ENCODE results near the gene ACOT8.

ACOT8 gene

GRCh38 chr20:45859916-45860315 is 2.7 kb upstream of the ACOT8 start:
- in situ Hi-C loops (cut with HindIII; ENCODE audit: low pct_unique_long_range_greater_than_20kb, low sequenced_read_pairs), result no loop called here
- DNase-seq (ENCODE audit: low read depth in 1 of 2, low spot score in 1 of 2), result no peak
- TF ChIP-seq JUND (IDR thresholded peaks at IDR 0.05; ENCODE audit: low read depth), result no peak

- in situ Hi-C loops (cut with HindIII; ENCODE audit: low pct_unique_long_range_greater_than_20kb, low sequenced_read_pairs), result no loop called here
- no peak for TF ChIP-seq JUND (IDR thresholded peaks at IDR 0.05; ENCODE audit: low read depth)
- DNase-seq (ENCODE audit: low read depth in 1 of 2, low spot score in 1 of 2), result no peak
Measured at GRCh38 chr20:45857882-45858216, 657 bp upstream of the ACOT8 start.

DNA sequence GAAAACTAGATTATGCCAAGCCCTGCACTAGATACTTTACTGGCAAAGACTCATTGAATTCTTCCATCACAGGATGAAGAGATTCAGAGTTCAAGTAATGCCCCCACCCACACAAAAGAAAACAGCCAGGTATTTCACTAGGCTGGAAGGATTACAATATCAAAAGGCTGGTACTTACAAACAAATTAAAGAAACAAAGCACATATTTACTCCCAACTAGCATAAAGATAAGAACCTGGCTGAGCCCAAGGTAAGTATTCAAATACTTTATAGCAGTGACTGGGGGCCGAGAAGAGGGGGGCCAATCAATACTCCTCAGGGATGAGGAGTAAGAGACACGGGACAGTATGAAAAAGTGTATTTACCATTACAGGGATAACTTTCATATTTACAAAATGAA is 3.7 kb downstream of the ACOT8 start:
- no peak for DNase-seq (ENCODE audit: low read depth in 1 of 2, low spot score in 1 of 2)
- in situ Hi-C loops (cut with HindIII; ENCODE audit: low pct_unique_long_range_greater_than_20kb, low sequenced_read_pairs), result no loop called here

GRCh38 chr20:45852326-45852725 is 4.9 kb downstream of the ACOT8 start:
- in situ Hi-C loops (cut with HindIII; ENCODE audit: low pct_unique_long_range_greater_than_20kb, low sequenced_read_pairs), result no loop called here
- no peak for TF ChIP-seq JUND (IDR thresholded peaks at IDR 0.05; ENCODE audit: low read depth)
- no peak for DNase-seq (ENCODE audit: low read depth in 1 of 2, low spot score in 1 of 2)

More for the DNA sequence above, 3.7 kb downstream of the ACOT8 start:
- no peak for TF ChIP-seq JUND (IDR thresholded peaks at IDR 0.05; ENCODE audit: low read depth)

DNA sequence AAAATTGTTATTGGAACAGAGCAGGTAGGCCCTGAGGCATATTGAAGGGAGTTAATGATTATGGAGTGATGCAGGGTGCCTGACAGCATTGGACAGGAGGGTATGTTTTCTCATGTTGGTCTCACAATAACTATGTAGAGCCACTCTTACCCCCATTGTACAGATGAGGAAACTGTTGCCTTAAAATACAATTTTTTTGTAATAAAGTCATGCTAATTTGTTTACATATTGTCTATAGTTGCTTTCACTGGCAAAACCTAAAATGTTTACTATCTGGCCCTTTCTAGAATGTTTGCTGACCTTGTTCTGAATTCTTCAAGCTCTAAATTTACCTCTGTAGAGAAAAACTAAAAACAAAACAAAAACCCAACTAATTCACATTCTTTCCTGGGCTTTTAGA is 5.7 kb downstream of the ACOT8 start:
- no peak for TF ChIP-seq JUND (IDR thresholded peaks at IDR 0.05; ENCODE audit: low read depth)
- in situ Hi-C loops (cut with HindIII; ENCODE audit: low pct_unique_long_range_greater_than_20kb, low sequenced_read_pairs), result no loop called here
- DNase-seq (ENCODE audit: low read depth in 1 of 2, low spot score in 1 of 2), result no peak

DNA sequence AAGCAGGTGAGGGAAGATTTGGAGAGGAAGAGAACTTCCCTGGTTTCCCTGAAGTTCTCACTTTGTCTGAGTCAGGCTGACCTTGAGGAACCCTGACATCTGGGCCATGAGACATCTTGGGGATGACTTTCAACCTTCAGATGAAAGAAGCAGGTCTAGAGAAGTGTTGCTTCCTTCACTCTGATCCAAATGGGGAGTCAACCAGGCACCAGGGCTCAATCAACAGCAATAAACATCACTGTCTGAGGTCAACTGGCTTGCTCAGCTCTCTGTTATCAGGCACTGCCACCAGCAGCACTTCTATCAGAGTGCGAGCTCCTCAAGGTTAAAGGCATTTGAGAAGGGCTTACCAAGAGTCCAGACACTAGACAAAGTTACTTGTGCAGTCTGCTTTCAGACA is 6.3 kb downstream of the ACOT8 start:
- DNase-seq (ENCODE audit: low read depth in 1 of 2, low spot score in 1 of 2), result no peak
- in situ Hi-C loops (cut with HindIII; ENCODE audit: low pct_unique_long_range_greater_than_20kb, low sequenced_read_pairs), result no loop called here
- TF ChIP-seq JUND (IDR thresholded peaks at IDR 0.05; ENCODE audit: low read depth), result no peak

DNA sequence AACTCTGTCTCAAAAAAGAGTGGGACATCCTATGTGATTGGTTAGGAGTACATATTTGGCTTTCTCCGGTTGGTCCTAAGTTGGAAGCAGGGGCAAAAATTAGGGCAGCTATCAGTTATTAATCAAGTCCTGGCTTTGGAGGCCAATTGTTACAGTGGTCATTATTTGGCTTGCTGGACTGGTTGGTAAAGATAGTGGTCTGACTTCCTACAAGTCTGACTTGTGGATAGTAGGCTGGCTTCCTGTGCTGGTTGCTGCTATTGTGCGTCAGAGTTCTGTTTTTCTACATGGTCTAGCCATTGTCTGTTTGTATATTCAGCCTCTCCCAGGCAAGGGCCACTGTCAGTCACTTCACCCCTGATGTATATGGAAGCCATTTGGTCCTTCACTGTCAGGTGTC is 7.0 kb downstream of the ACOT8 start:
- in situ Hi-C loops (cut with HindIII; ENCODE audit: low pct_unique_long_range_greater_than_20kb, low sequenced_read_pairs), result no loop called here
- no peak for DNase-seq (ENCODE audit: low read depth in 1 of 2, low spot score in 1 of 2)
- no peak for TF ChIP-seq JUND (IDR thresholded peaks at IDR 0.05; ENCODE audit: low read depth)

DNA sequence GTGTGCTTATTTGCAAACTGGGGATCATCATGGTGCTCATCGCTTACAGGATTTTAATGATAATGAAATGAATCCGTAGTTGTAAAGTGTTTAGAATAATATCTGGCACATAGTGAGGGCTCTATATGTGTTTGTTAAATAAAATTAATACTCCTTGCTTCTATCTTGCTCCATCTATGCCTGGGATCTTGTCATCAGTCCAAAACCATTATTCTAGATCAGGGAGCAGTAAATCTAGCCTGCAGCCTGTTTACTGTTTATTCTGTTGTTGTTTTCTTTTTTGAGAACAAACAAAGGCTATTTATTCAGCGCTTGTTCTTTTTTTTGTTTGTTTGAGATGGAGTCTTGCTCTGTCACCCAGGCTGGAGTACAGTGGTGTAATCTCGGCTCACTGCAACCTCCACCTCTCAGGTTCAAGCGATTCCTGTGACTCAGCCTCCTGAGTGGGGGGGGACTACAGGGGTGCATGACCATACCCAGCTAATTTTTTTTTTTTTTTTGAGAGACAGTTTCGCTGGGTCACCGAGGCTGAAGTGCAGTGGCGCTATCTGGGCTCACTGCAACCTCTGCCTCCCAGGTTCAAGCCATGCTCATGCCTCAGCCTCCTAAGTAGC is 8.1 kb downstream of the ACOT8 start:
- peak; percentile 59; the same call in 1 of the 2 replicates for TF ChIP-seq JUND (IDR thresholded peaks at IDR 0.05; ENCODE audit: low read depth)
- peak in 1 of 2 experiments; percentile 64 for DNase-seq (ENCODE audit: low read depth in 1 of 2, low spot score in 1 of 2)
- in situ Hi-C loops (cut with HindIII; ENCODE audit: low pct_unique_long_range_greater_than_20kb, low sequenced_read_pairs), result no loop called here

- in situ Hi-C loops (cut with HindIII; ENCODE audit: low pct_unique_long_range_greater_than_20kb, low sequenced_read_pairs), result no loop called here
- TF ChIP-seq JUND (IDR thresholded peaks at IDR 0.05; ENCODE audit: low read depth), result no peak
- DNase-seq (ENCODE audit: low read depth in 1 of 2, low spot score in 1 of 2), result no peak
Measured at GRCh38 chr20:45848421-45848820, 8.8 kb downstream of the ACOT8 start.

- in situ Hi-C loops (cut with HindIII; ENCODE audit: low pct_unique_long_range_greater_than_20kb, low sequenced_read_pairs), result no loop called here
- TF ChIP-seq JUND (IDR thresholded peaks at IDR 0.05; ENCODE audit: low read depth), result no peak
- no peak for DNase-seq (ENCODE audit: low read depth in 1 of 2, low spot score in 1 of 2)
Measured at GRCh38 chr20:45845452-45845851, 11.7 kb downstream of the ACOT8 start.

DNA sequence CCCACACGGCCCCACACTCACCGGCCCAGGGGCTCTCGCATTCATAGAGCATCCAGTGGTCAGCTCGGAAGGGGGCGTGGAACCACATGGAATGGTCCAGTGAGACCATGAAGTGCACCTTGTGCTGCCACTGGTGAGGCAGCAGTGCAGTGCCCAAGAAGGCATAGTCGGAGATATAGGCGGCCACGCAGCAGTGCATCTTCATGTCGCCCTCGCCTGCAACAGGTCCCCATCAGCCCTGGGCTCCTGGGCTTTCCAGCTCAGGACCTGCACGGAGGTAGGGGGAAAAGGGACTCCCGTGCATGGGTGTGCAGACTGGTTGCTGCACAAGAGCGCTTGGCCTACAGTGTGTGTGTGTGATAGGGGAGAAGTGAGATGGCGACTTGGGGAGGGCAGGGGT is 13.7 kb downstream of the ACOT8 start:
- no peak for TF ChIP-seq JUND (IDR thresholded peaks at IDR 0.05; ENCODE audit: low read depth)
- DNase-seq (ENCODE audit: low read depth in 1 of 2, low spot score in 1 of 2), result no peak
- in situ Hi-C loops (cut with HindIII; ENCODE audit: low pct_unique_long_range_greater_than_20kb, low sequenced_read_pairs), result no loop called here

DNA sequence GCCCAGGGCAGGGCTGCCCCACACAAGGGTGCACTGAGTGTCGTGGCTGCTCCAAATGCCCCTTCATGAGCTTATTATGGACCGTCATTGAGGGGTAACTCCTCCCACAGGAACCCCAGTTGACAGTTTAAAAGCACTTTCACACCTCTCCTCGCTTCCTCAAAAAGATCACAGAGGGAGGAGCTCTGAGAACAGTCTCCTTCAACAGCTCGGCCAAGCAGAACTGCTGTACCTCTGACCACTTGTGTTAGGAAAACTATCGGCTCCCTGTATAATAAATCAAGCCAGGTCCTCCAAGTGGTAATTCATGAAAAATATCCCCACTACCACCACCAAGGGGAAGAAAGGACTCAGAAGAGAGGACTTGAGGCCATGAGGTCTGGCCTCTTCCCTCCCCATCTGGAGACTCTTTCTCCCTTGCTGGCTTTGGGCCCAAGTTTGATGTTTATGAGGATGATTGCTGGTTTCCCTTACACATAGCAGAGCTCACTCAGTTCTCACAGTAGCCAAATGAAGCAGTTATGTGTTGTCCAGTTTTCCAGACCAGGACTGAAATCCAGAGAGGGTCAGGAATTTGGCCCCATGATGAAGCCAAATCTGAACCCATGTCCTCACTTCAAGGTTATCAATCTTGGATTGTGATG is 14.9 kb downstream of the ACOT8 start:
- DNase-seq (ENCODE audit: low read depth in 1 of 2, low spot score in 1 of 2), result no peak
- in situ Hi-C loops (cut with HindIII; ENCODE audit: low pct_unique_long_range_greater_than_20kb, low sequenced_read_pairs), result no loop called here
- TF ChIP-seq JUND (IDR thresholded peaks at IDR 0.05; ENCODE audit: low read depth), result no peak

DNA sequence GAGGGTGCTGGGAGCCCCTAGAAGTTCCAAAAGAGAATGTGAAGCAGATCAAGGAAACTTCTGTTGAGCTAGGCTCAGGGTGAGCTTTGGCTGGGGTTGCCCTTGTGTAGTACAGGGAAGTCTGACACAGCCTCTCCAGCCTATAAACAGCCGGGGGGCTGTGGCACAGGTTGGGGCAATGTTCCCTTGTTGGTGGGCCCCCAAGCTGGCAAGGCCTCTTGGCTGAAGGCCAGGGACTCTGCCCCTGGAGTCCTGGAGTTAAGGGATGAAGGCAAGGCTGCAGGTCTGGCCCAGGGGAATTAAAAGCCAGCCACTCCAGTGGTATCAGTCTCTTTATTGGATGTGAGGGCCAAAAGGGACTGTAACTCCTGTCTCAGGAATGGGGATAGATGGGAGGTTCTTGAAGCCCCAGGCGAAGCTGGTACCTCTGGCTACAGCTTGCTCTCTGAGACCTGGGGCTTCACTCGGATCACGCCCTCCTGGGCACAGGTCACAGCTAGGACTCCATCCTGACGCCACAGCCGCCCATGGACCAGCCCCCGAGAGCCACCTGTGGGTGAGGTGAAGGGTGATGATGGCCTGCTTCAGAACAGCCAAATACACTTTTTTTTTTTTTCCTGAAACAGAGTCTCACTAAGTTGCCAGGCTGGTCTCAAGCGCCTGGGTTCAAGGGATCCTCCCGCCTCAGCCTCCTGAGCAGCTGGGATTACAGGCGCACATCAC is 15.6 kb downstream of the ACOT8 start:
- DNase-seq (ENCODE audit: low read depth in 1 of 2, low spot score in 1 of 2), result no peak
- in situ Hi-C loops (cut with HindIII; ENCODE audit: low pct_unique_long_range_greater_than_20kb, low sequenced_read_pairs), result no loop called here
- no peak for TF ChIP-seq JUND (IDR thresholded peaks at IDR 0.05; ENCODE audit: low read depth)
